ENCODE results near the gene RNF26. TPM values are rescaled to one million over a fixed set of nuclear protein-coding genes. Genes with fewer than 3 reads are reported as not detected.
A peak's percentile ranks its signal among the peaks of the same experiment; 100 is the strongest.

The RNF26 gene
- total RNA-seq, 3 donors from 2014 or later = 20.7 to 24.7 (median 23.7) TPM

DNA sequence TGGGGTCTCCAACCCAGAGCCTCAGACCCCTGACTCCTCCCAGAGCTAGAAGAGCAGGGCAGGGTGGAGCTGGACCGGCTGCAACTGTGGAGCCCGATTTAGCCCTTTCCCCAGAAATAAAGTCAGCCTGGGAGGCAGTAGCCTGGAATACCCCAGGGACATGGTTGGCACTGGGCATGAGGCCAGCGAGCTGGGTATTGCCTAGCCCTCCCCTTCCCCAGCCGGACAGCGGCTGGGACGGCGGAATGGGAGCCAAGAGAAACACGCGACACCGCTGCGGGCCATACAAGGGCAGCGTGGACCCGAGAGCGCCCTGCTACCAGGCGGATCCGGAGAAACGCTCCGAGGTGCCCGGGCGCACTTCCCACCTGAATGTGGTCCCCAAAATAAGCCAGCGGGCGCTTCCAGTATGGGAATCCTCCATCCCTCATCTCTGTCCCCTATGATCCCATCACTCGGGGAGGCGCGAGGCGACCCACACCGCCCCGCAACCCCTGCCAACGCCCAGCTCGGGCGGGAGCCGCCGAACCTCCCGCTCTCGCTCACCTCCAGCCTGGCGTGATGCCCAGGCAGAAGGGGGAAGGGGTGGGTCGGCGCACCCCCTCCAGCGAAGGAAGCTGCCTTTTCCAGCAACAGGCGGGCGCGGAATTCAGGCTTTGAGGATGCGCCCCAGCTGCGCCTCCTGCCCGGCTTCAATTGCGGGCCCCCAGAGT lies 18.2 kb upstream of the RNF26 start:
- Histone ChIP-seq H3K9me3 (no peaks in the 10 kb centered on the region), H3K36me3 (ENCODE audit: low read depth) (no peaks in the 10 kb centered on the region), H3K4me1 (ENCODE audit: low read depth) (peaks cover 33% of the 10 kb centered on the region), H3K4me3 (peak overlapping the region; percentile 17)
- TF ChIP-seq, protein P1, sequence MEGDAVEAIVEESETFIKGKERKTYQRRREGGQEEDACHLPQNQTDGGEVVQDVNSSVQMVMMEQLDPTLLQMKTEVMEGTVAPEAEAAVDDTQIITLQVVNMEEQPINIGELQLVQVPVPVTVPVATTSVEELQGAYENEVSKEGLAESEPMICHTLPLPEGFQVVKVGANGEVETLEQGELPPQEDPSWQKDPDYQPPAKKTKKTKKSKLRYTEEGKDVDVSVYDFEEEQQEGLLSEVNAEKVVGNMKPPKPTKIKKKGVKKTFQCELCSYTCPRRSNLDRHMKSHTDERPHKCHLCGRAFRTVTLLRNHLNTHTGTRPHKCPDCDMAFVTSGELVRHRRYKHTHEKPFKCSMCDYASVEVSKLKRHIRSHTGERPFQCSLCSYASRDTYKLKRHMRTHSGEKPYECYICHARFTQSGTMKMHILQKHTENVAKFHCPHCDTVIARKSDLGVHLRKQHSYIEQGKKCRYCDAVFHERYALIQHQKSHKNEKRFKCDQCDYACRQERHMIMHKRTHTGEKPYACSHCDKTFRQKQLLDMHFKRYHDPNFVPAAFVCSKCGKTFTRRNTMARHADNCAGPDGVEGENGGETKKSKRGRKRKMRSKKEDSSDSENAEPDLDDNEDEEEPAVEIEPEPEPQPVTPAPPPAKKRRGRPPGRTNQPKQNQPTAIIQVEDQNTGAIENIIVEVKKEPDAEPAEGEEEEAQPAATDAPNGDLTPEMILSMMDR (IDR thresholded peaks at IDR 0.05) = no peak
- intact Hi-C loops (cut with DNase I, micrococcal nuclease) = no loop called here
- DNase-seq (peak in 1 of 3 donors; percentile 46), ATAC-seq (peak; percentile 1)

DNA sequence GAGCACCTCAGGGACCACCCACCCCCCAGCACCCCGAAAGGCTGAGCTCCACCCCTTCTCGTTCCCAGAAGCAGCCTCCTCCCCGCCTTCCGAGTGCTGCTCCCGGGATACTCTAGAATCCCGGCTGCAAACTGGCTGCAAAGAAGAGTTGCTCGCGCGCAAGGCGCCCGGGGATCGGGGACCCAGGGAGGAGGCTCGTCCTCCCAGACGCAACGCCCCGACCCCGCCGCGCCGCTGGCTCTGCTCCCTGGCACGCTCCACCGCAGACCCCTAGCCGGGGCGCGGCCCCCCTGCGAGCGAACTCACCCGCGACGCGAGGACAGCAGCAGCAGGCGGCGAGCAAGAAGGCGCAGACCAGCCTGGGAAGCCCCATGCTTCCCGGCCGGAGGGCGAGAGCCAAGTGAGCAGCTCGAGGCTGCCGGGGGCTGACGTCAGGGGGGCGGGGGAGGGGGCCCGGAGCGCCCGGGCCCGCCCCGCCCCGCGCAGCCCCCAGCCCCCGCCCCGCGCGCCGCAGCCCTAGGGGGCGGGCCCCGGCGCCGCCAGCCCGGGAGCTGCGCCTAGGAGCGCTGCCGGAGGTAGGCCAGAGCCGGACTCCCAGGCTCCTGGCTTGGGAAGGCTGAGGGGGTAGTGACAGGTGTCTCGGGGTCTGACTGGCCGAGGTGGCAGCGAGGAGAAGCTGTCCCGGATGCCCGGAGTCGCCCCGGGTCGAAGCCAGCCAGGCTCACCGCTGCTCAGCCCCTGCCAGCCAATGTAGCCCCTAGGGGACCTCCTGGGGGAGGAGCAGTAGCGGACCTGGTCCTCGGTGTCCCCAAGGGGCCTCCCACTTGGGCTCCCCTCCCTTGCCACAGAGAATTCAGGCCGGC lies 17.4 kb upstream of the RNF26 start, which contains the start of gene MCAM:
MCAM (minus strand) TSS at position 402 of the 863 bp plus-strand sequence; CDS start at position 373, 29 bp downstream.
- ATAC-seq (no peak), DNase-seq (peak in 1 of 3 donors; percentile 42)
- intact Hi-C loops (cut with DNase I, micrococcal nuclease) = no loop called here
- Histone ChIP-seq H3K4me1 (ENCODE audit: low read depth) (peaks cover 39% of the 10 kb centered on the region), H3K4me3 (peak within 1 kb of the TSS; percentile 17), H3K36me3 (ENCODE audit: low read depth) (no peaks in the 10 kb centered on the region), H3K9me3 (no peaks in the 10 kb centered on the region)
- TF ChIP-seq, protein P1 (IDR thresholded peaks at IDR 0.05) = no peak

DNA sequence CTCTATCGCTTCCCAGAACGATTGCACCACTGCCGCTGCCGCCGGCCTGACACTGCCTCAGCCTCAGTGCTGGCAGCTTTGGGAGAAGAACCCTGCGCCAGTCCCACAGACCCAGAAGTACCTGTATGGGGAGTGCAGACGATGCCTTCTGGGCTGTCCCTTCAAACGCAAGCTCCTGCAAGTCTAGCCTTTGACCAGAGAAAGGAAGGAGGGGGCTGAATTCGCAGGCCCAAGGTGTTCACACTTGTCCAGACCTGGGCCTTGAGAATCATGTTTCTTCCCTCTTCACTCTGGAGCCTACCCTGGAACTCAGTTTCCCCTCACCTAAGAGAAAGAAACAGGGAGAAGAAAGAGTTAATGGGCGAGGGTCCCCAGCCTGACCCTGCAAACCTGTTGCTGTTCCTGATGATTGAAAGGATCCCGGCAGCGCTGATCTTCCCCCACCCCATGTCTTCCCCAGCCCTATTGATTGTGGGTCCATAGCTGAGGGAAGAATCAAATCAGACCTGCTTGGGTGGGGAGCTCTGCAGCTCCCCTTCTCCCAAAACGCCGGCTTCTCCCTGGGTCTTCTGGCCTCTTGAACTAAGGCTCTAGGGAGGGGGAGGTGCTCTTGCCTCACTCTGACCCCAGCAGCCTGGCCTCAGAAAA lies 16.6 kb upstream of the RNF26 start:
- no peak for ATAC-seq
- no peaks in the 10 kb centered on the region for H3K36me3 ChIP-seq (ENCODE audit: low read depth)
- intact Hi-C loops (cut with DNase I, micrococcal nuclease) = no loop called here
- H3K9me3 ChIP-seq = no peaks in the 10 kb centered on the region
- no peak for DNase-seq
- TF ChIP-seq, protein P1 (IDR thresholded peaks at IDR 0.05) = no peak
- H3K4me1 ChIP-seq (ENCODE audit: low read depth) = peaks cover 39% of the 10 kb centered on the region
- no peak overlapping the region for H3K4me3 ChIP-seq

DNA sequence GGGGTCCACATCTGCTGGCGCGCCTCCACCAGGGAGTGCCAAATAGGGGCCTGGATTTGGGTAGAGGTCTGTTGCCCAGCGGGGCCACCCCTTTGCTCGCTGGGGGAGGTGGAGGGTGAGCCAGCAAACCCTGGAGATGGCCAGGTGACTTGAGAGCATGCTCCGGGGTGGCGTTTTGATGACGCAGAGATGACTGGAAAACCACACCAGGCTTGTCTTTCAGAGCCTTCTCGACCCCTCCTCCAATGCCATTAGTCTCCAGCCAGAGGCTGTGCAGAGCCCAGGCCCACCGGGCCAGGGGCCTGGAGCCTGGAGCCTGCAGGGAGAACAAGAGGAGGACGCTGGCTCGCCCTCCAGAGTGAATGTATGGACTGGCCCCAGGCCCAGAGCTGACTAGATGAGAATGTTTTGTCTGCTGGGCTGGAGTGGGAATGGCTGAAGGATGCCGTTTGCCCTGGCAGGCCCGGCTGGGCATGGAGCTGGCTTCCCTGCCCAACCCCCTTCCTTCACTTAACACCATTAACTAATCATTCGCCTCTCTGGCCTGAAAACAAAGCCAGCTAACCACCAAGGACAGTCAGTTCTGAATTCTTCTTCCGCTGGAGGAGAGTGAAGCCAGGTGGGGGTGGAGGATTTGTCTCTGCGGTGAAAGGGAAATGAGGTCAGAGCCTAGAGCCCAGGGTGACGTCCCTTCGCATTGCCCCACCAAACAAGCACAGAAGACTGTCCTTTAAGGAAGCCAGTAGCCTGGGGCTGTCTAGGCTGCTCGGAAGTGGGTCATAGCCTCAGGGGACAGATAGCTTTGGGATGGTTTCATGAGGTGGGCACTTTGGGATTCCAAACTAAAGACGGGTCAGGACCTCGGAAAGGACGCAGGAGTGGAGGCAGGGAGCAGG lies 15.8 kb upstream of the RNF26 start:
- DNase-seq (no peak), ATAC-seq (peak; percentile 3)
- no peak overlapping the region for H3K4me3 ChIP-seq
- peaks cover 39% of the 10 kb centered on the region for H3K4me1 ChIP-seq (ENCODE audit: low read depth)
- intact Hi-C loops (cut with DNase I, micrococcal nuclease) = no loop called here
- no peaks in the 10 kb centered on the region for H3K36me3 ChIP-seq (ENCODE audit: low read depth)
- H3K9me3 ChIP-seq = no peaks in the 10 kb centered on the region
- TF ChIP-seq, protein P1 (IDR thresholded peaks at IDR 0.05) = no peak
